NOMO-1 treated with DMSO at 0.1 percent for 48 hours (cell line): ENCODE measurements around the gene NEIL1.
"Not testable (repeated sequence)": the region's sequence is repeated elsewhere in the genome, so short reads cannot be mapped to it uniquely, and the experiment has no call there.

Experiments
- DNase-seq: peaks from one replicate; lab custom pipeline; 2025; ENCODE audit not compliant: unreplicated experiment; lab: John Stamatoyannopoulos, UW

Gene NEIL1

GRCh38 chr15:75371901-75372688 lies 25.3 kb downstream of the NEIL1 start:
- no peak for DNase-seq

- DNase-seq: no peak
Observed at GRCh38 chr15:75380773-75381172, 33.9 kb downstream of the NEIL1 start.

- DNase-seq: not testable (repeated sequence)
Observed at GRCh38 chr15:75383986-75384385, 37.1 kb downstream of the NEIL1 start.

- no peak for DNase-seq
Observed at GRCh38 chr15:75389791-75390382, 43.0 kb downstream of the NEIL1 start.

- DNase-seq: no peak
Observed at GRCh38 chr15:75397494-75397893, 50.7 kb downstream of the NEIL1 start.

- DNase-seq: no peak
Observed at GRCh38 chr15:75403892-75404291, 57.1 kb downstream of the NEIL1 start.
